PC-9 (cell line): ENCODE results near the gene HSF4.

Experiments
- EZH2 ChIP-seq: fragments of 200-600 bp; sonication (generic); IDR thresholded peaks from 2 replicates; pipeline ENCODE4 v1.8.0; 2017; ENCODE audit warnings: antibody characterized with exemption, low read depth
- TF ChIP-seq, protein P1 (sequence below): fragments of 200-600 bp; sonication (generic); conservative IDR thresholded peaks from 2 replicates; pipeline ENCODE4 v1.6.1; 2017; ENCODE audit warnings: mixed run types, antibody characterized with exemption, mild to moderate bottlenecking, moderate library complexity

DNA sequence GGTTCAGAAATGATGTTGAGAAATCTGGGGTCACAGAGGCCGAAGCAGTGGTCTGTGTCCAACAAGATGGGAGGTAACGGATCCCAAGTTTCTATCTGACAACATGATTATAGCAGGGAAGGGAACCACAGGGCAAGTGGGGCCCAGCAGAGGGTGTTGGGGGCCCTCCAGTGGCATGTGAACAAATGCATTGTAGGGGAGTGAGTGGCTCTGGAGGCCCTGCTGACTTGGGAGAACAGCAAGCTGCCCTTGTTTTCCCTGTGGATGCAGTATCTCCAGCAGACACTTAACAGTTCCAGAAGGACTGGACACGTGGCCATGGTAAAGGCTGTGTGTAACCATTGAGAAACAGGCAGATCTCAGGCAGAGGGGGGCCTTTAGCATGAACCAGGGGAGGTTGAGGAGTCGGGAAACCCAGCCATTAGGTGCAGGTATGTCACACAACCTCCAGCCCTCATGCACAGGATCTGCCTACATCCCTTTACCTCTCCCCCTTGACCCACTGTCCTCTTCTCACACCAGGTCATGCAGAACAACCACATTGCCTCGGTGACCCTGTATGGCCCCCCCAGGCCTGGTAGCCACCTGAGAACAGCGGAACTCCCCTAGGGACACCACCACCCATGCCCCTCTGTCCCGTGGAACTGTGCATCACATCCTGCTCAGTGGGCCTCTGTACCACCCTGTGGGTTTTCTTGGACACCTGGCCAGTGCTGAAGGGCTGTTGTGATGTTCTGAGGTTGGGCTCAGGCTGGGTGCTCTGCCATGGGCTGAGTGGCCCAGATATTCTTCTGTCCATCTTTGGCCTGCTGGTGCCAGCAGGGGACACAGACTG is 17.8 kb upstream of the HSF4 start:
- TF ChIP-seq, protein P1, sequence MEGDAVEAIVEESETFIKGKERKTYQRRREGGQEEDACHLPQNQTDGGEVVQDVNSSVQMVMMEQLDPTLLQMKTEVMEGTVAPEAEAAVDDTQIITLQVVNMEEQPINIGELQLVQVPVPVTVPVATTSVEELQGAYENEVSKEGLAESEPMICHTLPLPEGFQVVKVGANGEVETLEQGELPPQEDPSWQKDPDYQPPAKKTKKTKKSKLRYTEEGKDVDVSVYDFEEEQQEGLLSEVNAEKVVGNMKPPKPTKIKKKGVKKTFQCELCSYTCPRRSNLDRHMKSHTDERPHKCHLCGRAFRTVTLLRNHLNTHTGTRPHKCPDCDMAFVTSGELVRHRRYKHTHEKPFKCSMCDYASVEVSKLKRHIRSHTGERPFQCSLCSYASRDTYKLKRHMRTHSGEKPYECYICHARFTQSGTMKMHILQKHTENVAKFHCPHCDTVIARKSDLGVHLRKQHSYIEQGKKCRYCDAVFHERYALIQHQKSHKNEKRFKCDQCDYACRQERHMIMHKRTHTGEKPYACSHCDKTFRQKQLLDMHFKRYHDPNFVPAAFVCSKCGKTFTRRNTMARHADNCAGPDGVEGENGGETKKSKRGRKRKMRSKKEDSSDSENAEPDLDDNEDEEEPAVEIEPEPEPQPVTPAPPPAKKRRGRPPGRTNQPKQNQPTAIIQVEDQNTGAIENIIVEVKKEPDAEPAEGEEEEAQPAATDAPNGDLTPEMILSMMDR, result no peak
- TF ChIP-seq EZH2, result no peak
